Right forelimb (tissue), 1 donor: ENCODE results near the gene DUOXA1.
"Not testable (repeated sequence)": the region's sequence is repeated elsewhere in the genome, so short reads cannot be mapped to it uniquely, and the experiment has no call there.

ENCODE experiments used
- DNase-seq: peaks from one replicate; pipeline ENCODE4 v3.0.0-alpha.2; 2018

Gene DUOXA1

DNA sequence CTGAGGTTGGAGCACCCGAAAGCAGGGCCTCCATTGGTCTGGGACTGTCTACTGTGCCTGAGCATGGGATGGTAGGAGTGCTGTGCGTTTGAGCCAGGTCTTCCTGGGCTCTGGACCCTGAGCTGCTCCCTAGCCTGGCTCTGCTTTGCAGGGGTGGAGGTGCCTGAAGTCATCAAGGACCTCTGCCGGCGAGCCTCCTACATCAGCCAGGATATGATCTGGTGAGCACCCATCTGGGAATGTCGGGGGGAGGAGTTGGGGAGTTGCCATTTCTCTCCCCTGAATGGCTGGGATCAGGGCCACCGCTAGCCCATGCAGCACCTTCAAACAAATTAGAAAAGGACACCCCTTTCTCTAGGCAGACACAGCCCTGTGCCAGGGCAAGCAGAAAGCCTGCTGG, 20.8 kb upstream of the DUOXA1 start:
- DNase-seq, result no peak

- no peak for DNase-seq
Observed at GRCh38 chr15:45149060-45149459, 19.4 kb upstream of the DUOXA1 start.

DNA sequence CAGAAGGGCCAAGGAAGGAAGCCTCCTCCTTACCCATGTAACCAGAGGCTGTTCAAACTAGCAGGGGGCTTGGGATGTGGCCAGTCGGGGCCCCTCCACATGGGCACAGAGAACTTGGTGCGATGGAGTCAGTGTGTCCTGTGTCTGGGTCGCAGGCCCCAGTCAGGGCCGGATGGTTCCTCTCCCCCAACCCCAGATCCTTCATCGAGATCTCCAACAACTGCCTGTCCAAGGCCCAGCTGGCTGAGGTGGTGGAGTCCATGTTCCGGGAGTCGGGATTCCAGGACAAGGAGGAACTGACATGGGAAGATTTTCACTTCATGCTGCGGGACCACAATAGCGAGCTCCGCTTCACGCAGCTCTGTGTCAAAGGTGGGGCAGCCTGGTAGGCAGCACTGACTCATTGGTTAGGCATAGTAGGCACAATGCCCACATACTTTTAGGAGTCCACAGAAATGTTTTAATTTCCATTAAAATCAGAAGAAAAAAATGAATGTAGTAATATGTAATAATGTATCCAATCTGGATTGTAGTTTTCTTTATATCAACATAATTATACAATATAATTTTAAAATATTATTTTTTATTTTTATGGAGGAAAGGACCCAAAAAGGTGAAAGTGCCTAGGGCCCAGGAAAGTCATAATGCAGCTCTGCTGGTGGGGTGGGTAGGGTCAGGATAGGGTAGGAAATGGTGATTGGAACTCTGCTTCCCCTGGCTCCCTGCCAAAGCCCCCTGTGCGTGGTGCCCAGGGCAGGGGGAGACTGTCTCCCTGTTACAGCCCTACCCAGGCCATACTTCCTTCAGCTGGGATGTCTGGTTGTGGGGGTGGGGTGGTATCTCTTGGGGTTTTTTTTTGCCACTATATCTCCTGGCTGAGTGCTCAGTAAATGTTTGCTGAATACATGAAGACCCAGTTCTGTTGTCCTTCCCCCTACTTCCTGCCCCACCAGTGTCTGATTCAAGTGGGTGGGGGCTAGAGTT, 18.7 kb upstream of the DUOXA1 start:
- DNase-seq, result no peak

DNA sequence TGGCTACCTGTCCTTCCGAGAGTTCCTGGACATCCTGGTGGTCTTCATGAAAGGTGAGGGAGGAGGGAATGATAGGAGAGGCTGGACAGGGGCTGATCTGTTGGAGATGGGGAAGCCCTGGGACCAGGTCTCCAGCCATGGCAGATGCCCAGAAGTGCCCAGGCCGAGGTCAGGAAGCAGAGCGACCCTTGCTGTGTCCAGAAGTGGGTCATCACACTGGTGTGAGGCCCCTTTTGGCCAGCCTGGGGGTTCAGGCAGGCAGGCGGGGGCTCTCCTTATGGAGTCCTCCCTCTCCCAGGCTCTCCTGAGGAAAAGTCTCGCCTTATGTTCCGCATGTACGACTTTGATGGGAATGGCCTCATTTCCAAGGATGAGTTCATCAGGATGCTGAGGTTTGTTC, 17.9 kb upstream of the DUOXA1 start:
- no peak for DNase-seq

DNA sequence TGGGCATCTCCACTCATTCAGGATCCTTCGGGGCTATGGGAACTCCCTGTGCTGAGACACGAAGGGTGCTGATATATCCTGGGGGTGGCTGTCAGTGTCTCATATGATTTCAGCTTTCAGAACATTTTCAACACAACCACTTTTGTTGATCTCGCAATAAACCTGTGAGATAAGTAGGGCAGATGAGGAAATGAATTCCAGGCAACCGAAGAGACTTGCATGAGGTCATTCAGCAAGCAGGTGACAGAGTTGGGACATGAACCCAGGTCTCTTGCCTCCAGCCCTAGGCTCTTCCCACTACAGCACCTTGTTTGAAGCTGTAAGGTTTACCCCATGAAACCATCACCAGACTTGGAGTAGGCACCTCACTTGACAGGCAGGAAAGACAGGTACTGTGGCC, 16.7 kb upstream of the DUOXA1 start:
- no peak for DNase-seq

DNA sequence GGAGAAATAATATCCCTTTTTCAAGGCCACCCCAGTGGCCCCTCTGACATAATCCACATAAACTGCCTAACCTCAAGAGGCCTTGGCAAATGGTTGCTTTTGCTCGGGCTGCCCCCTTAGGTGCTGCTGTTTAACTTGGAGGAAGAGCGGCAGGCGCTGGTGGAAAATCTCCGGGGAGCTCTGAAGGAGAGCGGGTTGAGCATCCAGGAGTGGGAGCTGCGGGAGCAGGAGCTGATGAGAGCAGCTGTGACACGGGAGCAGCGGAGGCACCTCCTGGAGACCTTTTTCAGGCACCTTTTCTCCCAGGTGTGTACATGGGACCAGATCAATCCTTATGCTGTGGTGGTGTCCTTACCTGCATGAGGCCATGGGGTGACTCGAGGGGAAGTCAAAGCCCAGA, 15.1 kb upstream of the DUOXA1 start:
- no peak for DNase-seq

GRCh38 chr15:45143946-45144345, 14.3 kb upstream of the DUOXA1 start:
- DNase-seq, result no peak

GRCh38 chr15:45143056-45143455, 13.4 kb upstream of the DUOXA1 start:
- no peak for DNase-seq

GRCh38 chr15:45141386-45141785, 11.7 kb upstream of the DUOXA1 start:
- no peak for DNase-seq

DNA sequence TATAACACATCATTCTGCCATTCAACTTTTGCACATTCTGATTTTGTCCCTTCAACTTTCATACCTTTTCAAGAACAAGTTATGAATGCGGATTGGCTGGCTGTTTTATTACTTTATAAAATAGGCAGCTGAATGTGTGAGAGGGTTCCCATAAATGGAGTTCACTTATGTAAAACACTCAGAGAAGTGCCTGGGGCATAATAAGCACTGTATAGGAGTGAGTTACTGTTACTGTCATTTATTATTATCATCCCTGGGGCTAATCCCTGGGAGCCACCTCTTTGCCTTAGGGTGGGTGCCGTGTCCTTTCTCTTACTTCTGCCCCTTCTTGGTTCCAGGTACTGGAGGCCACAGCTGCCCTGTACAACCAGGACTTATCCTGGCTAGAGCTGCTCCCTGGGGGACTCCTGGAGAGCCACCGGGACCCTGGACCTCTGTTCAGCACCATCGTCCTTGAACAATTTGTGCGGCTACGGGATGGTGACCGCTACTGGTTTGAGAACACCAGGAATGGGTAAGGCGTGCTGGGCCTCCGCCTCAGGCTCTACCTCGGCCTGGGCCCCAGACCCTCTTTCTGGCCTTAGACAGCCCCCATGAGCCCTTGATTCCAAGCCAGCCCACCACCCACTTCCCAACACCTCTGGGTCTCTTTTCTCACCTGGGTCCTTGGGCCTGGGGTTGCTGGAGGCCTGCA, 11.0 kb upstream of the DUOXA1 start:
- DNase-seq, result no peak

DNA sequence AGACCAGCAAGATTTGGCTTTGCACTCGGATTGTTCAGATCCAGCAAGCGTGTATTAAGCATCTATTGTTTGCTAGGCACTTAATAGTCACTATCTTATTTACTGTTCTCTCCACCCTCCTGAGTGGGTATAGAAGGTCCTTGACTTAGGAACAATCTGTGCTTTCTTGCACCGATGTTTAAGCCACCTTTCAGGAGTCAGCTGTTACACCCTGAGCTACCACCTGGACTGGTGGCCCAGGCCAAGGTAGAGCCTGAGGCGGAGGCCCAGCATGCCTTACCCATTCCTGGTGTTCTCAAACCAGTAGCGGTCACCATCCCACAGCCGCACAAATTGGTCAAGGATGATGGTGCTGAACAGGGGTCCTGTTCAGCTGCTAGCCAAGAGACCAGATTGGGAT, 10.1 kb upstream of the DUOXA1 start:
- DNase-seq, result no peak

DNA sequence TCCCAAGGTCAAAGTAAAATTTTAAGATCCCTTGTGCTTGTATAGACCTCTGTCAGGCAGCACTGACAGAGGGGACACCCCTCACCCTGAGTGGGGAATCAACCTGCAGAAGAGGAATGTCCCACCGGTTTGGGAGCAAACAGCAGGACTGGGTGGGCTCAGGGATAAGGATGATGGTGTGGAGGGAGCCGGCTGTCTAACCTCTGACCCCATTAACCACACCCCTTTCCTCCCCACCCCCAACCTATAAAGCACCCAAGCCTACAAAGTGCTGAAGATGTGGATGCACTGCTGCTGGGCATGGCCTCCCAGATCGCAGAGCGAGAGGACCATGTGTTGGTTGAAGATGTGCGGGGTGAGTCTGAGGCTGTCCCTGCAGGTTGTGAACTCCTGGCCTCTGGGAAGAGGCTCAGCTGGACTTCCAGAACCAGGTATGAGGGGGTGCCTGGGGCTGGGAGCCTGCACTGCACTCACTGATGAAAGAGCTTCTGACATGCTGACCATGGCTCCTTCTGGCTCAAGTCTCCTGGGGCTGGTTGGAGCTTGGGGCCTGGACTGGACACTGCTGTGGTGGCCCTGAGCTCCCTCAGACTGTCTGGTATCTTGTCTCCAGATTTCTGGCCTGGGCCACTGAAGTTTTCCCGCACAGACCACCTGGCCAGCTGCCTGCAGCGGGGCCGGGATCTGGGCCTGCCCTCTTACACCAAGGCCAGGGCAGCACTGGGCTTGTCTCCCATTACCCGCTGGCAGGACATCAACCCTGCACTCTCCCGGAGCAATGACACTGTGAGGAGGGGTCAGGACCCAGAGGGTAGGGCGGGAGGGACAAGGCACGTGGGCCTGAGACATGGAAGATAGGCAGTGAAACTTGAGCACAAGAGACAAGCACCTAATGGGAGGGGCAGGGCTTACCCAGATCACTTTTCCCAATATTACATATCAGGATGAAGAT, 9.4 kb upstream of the DUOXA1 start:
- DNase-seq, result no peak

GRCh38 chr15:45137703-45138102, 8.0 kb upstream of the DUOXA1 start:
- no peak for DNase-seq

GRCh38 chr15:45136378-45136764, 6.7 kb upstream of the DUOXA1 start:
- DNase-seq, result no peak

DNA sequence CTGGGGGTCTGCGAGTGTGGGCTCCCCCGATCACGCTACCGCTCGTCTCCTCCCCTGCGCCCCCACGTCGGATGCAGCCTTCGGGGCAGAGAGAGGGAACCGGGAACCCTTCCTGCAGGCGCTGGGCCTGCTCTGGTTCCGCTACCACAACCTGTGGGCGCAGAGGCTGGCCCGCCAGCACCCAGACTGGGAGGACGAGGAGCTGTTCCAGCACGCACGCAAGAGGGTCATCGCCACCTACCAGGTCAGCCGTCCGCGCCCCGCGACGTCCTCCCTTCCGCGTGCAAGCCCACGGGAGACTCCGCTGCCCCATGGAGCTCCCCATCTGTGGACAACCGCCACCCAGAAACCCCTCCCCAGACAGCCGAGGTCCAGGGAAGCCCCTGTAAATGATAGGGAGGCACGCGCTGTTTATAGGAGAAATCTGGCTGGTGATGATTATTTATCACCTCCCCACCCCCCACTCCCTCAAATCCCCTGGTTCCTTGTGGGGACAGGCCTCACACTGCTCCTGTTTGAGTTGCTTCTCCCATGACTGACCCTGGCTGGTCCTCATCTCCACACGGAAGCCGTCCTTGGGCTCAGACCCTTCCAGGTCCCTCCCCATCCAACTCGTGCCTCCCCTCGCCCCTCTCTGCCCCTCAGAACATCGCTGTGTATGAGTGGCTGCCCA, 6.2 kb upstream of the DUOXA1 start:
- DNase-seq, result not testable (repeated sequence)

GRCh38 chr15:45134682-45135604, 5.3 kb upstream of the DUOXA1 start:
- DNase-seq, result no peak

- no peak for DNase-seq
Observed at GRCh38 chr15:45134046-45134445, 4.4 kb upstream of the DUOXA1 start.

DNA sequence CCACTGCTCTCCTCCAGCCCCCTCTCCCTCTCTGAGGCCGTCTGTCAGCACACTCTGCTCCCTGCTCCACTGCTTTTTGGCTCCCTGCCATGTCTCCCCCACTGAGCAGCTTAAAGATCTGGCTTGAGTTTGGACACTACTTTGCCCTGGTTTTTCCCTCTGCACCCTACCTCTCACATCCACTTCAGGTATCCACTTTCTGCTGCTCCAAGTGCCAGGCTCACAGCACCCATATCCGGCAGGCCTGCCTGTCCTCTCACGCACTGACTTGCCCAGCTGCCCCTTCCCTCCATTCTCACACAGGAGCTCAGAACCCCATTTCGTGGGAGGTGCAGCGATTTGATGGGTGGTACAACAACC, 3.9 kb upstream of the DUOXA1 start:
- no peak for DNase-seq

DNA sequence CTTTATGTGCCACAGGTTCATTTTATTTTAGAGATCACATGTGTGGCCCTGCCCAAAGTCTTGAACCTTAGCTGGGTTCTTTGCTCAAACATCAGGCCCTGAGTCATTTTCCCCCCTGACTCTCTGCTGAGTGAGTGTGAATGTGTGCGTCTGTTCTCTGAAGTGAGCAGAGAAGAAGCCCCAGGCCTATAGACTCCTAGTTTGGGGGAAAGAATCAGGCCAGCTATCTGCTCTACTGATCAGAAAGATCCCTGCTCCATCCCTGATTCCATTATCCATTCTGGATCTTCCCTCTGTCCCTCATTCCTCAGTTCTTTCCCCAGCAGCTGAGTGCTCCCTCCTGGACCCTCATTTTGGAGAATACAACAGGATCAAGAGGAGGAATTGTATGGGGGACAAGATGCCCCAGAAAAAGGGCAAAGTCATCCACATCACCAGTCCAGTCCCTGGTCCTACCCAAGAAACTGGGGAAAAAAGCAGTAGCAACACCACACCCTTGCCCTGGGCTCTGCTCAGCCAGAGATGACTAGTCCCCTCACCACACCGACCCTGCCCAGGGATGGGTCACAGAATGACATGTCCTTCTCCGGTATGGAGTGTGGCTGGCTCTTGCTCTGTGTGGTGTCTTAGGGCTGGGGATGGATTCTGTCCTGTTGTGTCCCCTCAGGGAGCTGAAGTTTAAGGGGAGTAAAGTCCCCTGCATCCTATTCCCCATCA, 3.3 kb upstream of the DUOXA1 start:
- no peak for DNase-seq

GRCh38 chr15:45131510-45131909, 1.8 kb upstream of the DUOXA1 start:
- DNase-seq, result no peak
